IMR-90 (cell line): ENCODE data around the gene TMEM214. TPM values are rescaled to one million over a fixed set of nuclear protein-coding genes. Genes with fewer than 3 reads are reported as not detected.

Experiments used
- ATAC-seq: fragments of 200-7000 bp; cut with Tn5 transposase; 2 replicates; pipeline ENCODE4 v1.9.1; 2020; ENCODE audit warnings: low read depth, mild to moderate bottlenecking, moderate library complexity
- BruUV-seq: library from RNA; stranded (reverse); fragments of 400-500 nt; replicated peaks from 2 replicates; lab custom pipeline; 2021; lab: Mats Ljungman, UMichigan
- CTCF ChIA-PET: fragments of 300-600 bp; formaldehyde crosslinking; extraction: SDS; loops from one replicate; lab custom pipeline; 2021; ENCODE audit warnings: antibody characterized with exemption; lab: Yijun Ruan, JAX
- POLR2A ChIA-PET: fragments of 300-600 bp; sonication (Branson Sonifier 250); formaldehyde crosslinking; loops from one replicate; lab custom pipeline; 2022; ENCODE audit warnings: antibody characterized with exemption; ENCODE audit not compliant: unreplicated experiment; lab: Charles Lee
- DNase-seq: peaks from one replicate; pipeline ENCODE4 v3.0.0; 2013
- H2AFZ ChIP-seq: replicated peaks from 2 replicates; pipeline ENCODE3; 2013; ENCODE audit warnings: low read length, mild to moderate bottlenecking; ENCODE audit not compliant: poor library complexity
- H2AK5ac ChIP-seq: 2 replicates; pipeline ENCODE4 v1.6.1; 2013; ENCODE audit warnings: low read depth, low read length, inconsistent platforms
- H2AK9ac ChIP-seq: replicated peaks from 2 replicates; pipeline ENCODE3; 2013; ENCODE audit warnings: mild to moderate bottlenecking, low read depth, low read length, moderate library complexity; ENCODE audit not compliant: poor library complexity
- H2BK120ac ChIP-seq: 2 replicates; pipeline ENCODE4 v1.6.1; 2013; ENCODE audit warnings: low read depth, low read length, inconsistent platforms
- H2BK15ac ChIP-seq: 3 replicates; pipeline ENCODE4 v1.6.1; 2013; ENCODE audit warnings: low read depth, low read length, inconsistent platforms
- H2BK20ac ChIP-seq: 2 replicates; pipeline ENCODE4 v1.6.1; 2013; ENCODE audit warnings: low read depth, mild to moderate bottlenecking, inconsistent platforms, low read length, moderate library complexity
- H2BK5ac ChIP-seq: 2 replicates; pipeline ENCODE4 v1.6.1; 2013; ENCODE audit warnings: mild to moderate bottlenecking, low read depth, low read length, inconsistent platforms; ENCODE audit not compliant: poor library complexity, severe bottlenecking
- H3K14ac ChIP-seq: replicated peaks from 2 replicates; pipeline ENCODE4 v1.6.1; 2013; ENCODE audit warnings: low read depth, low read length, inconsistent platforms
- H3K18ac ChIP-seq: 2 replicates; pipeline ENCODE4 v1.6.1; 2013; ENCODE audit warnings: low read depth, low read length, control low read depth
- H3K23ac ChIP-seq: 2 replicates; pipeline ENCODE4 v1.6.1; 2013; ENCODE audit warnings: low read depth, low read length, inconsistent platforms
- H3K27ac ChIP-seq: 2 replicates; pipeline ENCODE4 v1.5.1; 2013; ENCODE audit warnings: mild to moderate bottlenecking, control low read depth, low read length; ENCODE audit not compliant: insufficient read depth
- H3K27me3 ChIP-seq: 2 replicates; pipeline ENCODE4 v1.6.1; 2013; ENCODE audit warnings: low read length; ENCODE audit not compliant: control insufficient read depth, insufficient read depth
- H3K36me3 ChIP-seq: 2 replicates; pipeline ENCODE4 v1.6.1; 2013; ENCODE audit warnings: low read length, mixed read lengths; ENCODE audit not compliant: control insufficient read depth, insufficient read depth
- H3K4ac ChIP-seq: 2 replicates; pipeline ENCODE4 v1.6.1; 2013; ENCODE audit warnings: low read depth, low read length, inconsistent platforms
- H3K4me1 ChIP-seq: 2 replicates; pipeline ENCODE4 v1.6.1; 2013; ENCODE audit warnings: low read length, mixed read lengths; ENCODE audit not compliant: control insufficient read depth, insufficient read depth
- H3K4me2 ChIP-seq: 2 replicates; pipeline ENCODE4 v1.6.1; 2013; ENCODE audit warnings: low read depth, mild to moderate bottlenecking, control low read depth, low read length, moderate library complexity
- H3K4me3 ChIP-seq: 2 replicates; pipeline ENCODE4 v1.5.1; 2013; ENCODE audit warnings: low read depth, mild to moderate bottlenecking, control low read depth, low read length, moderate library complexity; ENCODE audit not compliant: insufficient read depth
- H3K56ac ChIP-seq: 2 replicates; pipeline ENCODE4 v1.6.1; 2013; ENCODE audit warnings: low read length, inconsistent platforms; ENCODE audit not compliant: insufficient read depth; ENCODE audit errors: extremely low read depth
- H3K79me1 ChIP-seq, 2 experiments: 2 replicates each; pipeline ENCODE4 v1.6.1; 2013; ENCODE audit warnings: low read length in 2 of 2, inconsistent platforms in 1 of 2, low read depth in 1 of 2
- H3K9ac ChIP-seq: 2 replicates; pipeline ENCODE4 v1.6.1; 2013; ENCODE audit warnings: low read depth, low read length, control low read depth
- H3K9me1 ChIP-seq: 2 replicates; pipeline ENCODE4 v1.6.1; 2013; ENCODE audit warnings: low read length, inconsistent platforms; ENCODE audit not compliant: insufficient read depth
- H3K9me3 ChIP-seq: 2 replicates; pipeline ENCODE4 v1.6.1; 2013; ENCODE audit warnings: low read length; ENCODE audit not compliant: control insufficient read depth, insufficient read depth
- H4K20me1 ChIP-seq: 2 replicates; pipeline ENCODE4 v1.6.1; 2013; ENCODE audit warnings: low read length, inconsistent platforms; ENCODE audit not compliant: insufficient read depth
- H4K5ac ChIP-seq: 2 replicates; pipeline ENCODE4 v1.6.1; 2013; ENCODE audit warnings: mild to moderate bottlenecking, low read depth, low read length, control low read depth
- H4K8ac ChIP-seq, 2 experiments: 2 replicates each; pipeline ENCODE4 v1.6.1; 2013; ENCODE audit warnings: low read depth in 2 of 2, low read length in 2 of 2, control low read depth in 1 of 2, inconsistent platforms in 1 of 2
- H4K91ac ChIP-seq: 2 replicates; pipeline ENCODE4 v1.6.1; 2013; ENCODE audit warnings: low read depth, low read length, inconsistent platforms; ENCODE audit not compliant: insufficient read depth
- BHLHE40 ChIP-seq: fragments of 150-350 bp; IDR thresholded peaks from 2 replicates; pipeline ENCODE4 v1.6.1; 2016; ENCODE audit warnings: mild to moderate bottlenecking, low read depth, low read length
- CEBPB ChIP-seq: IDR thresholded peaks from 2 replicates; pipeline ENCODE4 v1.6.1; 2012; ENCODE audit warnings: low read depth, low read length, improper control_type of control experiment
- CHD1 ChIP-seq: IDR thresholded peaks from 2 replicates; pipeline ENCODE4 v1.6.1; 2012; ENCODE audit warnings: low read depth, low read length, improper control_type of control experiment
- FOS ChIP-seq: fragments of 150-350 bp; IDR thresholded peaks from 2 replicates; pipeline ENCODE4 v1.6.1; 2016; ENCODE audit warnings: low read depth, low read length
- MAFK ChIP-seq: IDR thresholded peaks from 2 replicates; pipeline ENCODE4 v1.6.1; 2012; ENCODE audit warnings: low read depth, low read length, improper control_type of control experiment
- MAZ ChIP-seq: IDR thresholded peaks from 2 replicates; pipeline ENCODE4 v1.6.1; 2012; ENCODE audit warnings: low read depth, mild to moderate bottlenecking, low read length, improper control_type of control experiment, moderate library complexity, borderline replicate concordance
- MXI1 ChIP-seq: IDR thresholded peaks from 2 replicates; pipeline ENCODE4 v1.6.1; 2012; ENCODE audit warnings: low read depth, mild to moderate bottlenecking, low read length, moderate library complexity, borderline replicate concordance
- NFE2L2 ChIP-seq: fragments of 150-350 bp; IDR thresholded peaks from 2 replicates; pipeline ENCODE4 v1.6.1; 2016; ENCODE audit warnings: low read depth, mild to moderate bottlenecking, low read length
- POLR2A ChIP-seq: IDR thresholded peaks from 2 replicates; pipeline ENCODE4 v1.6.1; 2012; ENCODE audit warnings: mild to moderate bottlenecking, low read depth, low read length
- RAD21 ChIP-seq: IDR thresholded peaks from 2 replicates; pipeline ENCODE4 v1.6.1; 2012; ENCODE audit warnings: low read length, improper control_type of control experiment
- RCOR1 ChIP-seq: IDR thresholded peaks from 2 replicates; pipeline ENCODE4 v1.6.1; 2012; ENCODE audit warnings: mild to moderate bottlenecking, low read length, improper control_type of control experiment; ENCODE audit not compliant: insufficient replicate concordance
- SMC3 ChIP-seq: fragments of 150-350 bp; IDR thresholded peaks from 2 replicates; pipeline ENCODE4 v1.6.1; 2016; ENCODE audit warnings: low read depth, mild to moderate bottlenecking, antibody characterized with exemption, low read length, moderate library complexity
- WGBS, 2 experiments: methylation state at CpG; one replicate each; pipeline versions ENCODE4 v1.1.5 to v1.1.7; 2013; ENCODE audit warnings: missing lambda C conversion rate in 2 of 2; ENCODE audit not compliant: insufficient read length in 1 of 2; ENCODE audit errors: extremely low coverage in 2 of 2; 5-methylcytosine and 5-hydroxymethylcytosine counted together
- dilution Hi-C: fragments of 300-500 bp; cut with HindIII; formaldehyde crosslinking; loops from one replicate; pipeline ENCODE4 v1.14.3; 2018; ENCODE audit warnings: low sequenced_read_pairs; ENCODE audit not compliant: unreplicated experiment
- in situ Hi-C: fragments of 300-500 bp; cut with MboI; formaldehyde crosslinking; loops from 3 replicates; pipeline ENCODE4 v1.14.3; 2019; ENCODE audit warnings: low sequenced_read_pairs, inconsistent platforms, mixed read lengths
- intact Hi-C: fragments of 100-400 bp; cut with micrococcal nuclease; formaldehyde crosslinking; loops from 2 replicates; pipeline ENCODE4 v1.10.0; 2022
- polyA plus RNA-seq, 3 experiments: library from polyadenylated mRNA; depleted of rRNA; stranded (reverse); fragments of >200 nt; gene quantifications; 2 replicates each; pipeline ENCODE4 v1.2.3, GENCODE V29; 2012; ENCODE audit warnings: low replicate concordance in 1 of 3
- total RNA-seq: library from RNA; depleted of rRNA; stranded (reverse); fragments of >200 nt; gene quantifications from 2 replicates; pipeline ENCODE4 v1.2.3, GENCODE V29; 2012
- TF ChIP-seq, protein P1 (sequence below): conservative IDR thresholded peaks from 2 replicates; pipeline ENCODE4 v1.5.1; 2012; ENCODE audit warnings: mild to moderate bottlenecking, low read depth, low read length, improper control_type of control experiment
- TF ChIP-seq, protein P2 (sequence below): fragments of 150-350 bp; IDR thresholded peaks from 2 replicates; pipeline ENCODE4 v1.6.1; 2017; ENCODE audit warnings: mild to moderate bottlenecking, antibody characterized with exemption, low read length, low read depth
- TF ChIP-seq, protein P3 (sequence below): fragments of 150-350 bp; IDR thresholded peaks from 2 replicates; pipeline ENCODE4 v1.6.1; 2016; ENCODE audit warnings: low read depth, mild to moderate bottlenecking, low read length, moderate library complexity, borderline replicate concordance

Gene TMEM214
- total and polyA plus RNA-seq, 2 of the 4 experiments (the other 2 are of a cell fraction) = 32.1 to 121 TPM

DNA sequence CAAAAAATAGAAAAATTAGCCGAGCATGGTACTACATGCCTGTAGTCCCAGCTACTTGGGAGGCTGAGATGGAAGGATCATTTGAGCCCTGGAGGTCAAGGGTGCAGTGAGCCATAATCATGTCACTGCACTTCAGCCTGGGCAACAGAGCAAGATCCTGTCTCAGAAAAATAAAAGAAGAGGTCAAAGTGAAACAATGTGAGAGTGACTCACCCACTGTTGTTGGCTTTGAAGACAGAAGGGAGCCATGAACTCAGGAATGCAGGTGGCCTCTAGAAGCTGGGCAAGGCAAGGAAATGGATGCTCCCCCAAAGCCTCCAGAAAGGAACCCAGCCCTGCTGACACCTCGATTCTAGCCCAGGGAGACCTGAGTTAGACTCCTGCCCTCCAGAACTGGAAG, 3.7 kb upstream of the TMEM214 start:
- H3K9me3 ChIP-seq = no peaks in the 10 kb centered on the region
- TF ChIP-seq MAFK (no peak), NFE2L2 (no peak), FOS (no peak), CEBPB (no peak), CHD1 (no peak), RAD21 (no peak), MAZ (no peak), SMC3 (no peak), POLR2A (no peak), BHLHE40 (no peak), RCOR1 (no peak), MXI1 (no peak)
- TF ChIP-seq, protein P1, sequence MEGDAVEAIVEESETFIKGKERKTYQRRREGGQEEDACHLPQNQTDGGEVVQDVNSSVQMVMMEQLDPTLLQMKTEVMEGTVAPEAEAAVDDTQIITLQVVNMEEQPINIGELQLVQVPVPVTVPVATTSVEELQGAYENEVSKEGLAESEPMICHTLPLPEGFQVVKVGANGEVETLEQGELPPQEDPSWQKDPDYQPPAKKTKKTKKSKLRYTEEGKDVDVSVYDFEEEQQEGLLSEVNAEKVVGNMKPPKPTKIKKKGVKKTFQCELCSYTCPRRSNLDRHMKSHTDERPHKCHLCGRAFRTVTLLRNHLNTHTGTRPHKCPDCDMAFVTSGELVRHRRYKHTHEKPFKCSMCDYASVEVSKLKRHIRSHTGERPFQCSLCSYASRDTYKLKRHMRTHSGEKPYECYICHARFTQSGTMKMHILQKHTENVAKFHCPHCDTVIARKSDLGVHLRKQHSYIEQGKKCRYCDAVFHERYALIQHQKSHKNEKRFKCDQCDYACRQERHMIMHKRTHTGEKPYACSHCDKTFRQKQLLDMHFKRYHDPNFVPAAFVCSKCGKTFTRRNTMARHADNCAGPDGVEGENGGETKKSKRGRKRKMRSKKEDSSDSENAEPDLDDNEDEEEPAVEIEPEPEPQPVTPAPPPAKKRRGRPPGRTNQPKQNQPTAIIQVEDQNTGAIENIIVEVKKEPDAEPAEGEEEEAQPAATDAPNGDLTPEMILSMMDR = no peak
- TF ChIP-seq, protein P2, sequence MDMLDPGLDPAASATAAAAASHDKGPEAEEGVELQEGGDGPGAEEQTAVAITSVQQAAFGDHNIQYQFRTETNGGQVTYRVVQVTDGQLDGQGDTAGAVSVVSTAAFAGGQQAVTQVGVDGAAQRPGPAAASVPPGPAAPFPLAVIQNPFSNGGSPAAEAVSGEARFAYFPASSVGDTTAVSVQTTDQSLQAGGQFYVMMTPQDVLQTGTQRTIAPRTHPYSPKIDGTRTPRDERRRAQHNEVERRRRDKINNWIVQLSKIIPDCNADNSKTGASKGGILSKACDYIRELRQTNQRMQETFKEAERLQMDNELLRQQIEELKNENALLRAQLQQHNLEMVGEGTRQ = no peak
- TF ChIP-seq, protein P3, sequence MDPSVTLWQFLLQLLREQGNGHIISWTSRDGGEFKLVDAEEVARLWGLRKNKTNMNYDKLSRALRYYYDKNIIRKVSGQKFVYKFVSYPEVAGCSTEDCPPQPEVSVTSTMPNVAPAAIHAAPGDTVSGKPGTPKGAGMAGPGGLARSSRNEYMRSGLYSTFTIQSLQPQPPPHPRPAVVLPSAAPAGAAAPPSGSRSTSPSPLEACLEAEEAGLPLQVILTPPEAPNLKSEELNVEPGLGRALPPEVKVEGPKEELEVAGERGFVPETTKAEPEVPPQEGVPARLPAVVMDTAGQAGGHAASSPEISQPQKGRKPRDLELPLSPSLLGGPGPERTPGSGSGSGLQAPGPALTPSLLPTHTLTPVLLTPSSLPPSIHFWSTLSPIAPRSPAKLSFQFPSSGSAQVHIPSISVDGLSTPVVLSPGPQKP = no peak
- H2BK120ac ChIP-seq = no peak overlapping the region
- H2AK5ac ChIP-seq = no peak overlapping the region
- no peak overlapping the region for H3K56ac ChIP-seq
- no peak overlapping the region for H3K4ac ChIP-seq
- H3K4me3 ChIP-seq = no peak overlapping the region
- WGBS, 2 experiments = 100% methylated on average over 1 of the region's 2 CpGs; no CpG with 5 or more reads in 1 of the 2 experiments
- in situ Hi-C loops (no loop called here), dilution Hi-C loops (no loop called here), intact Hi-C loops (no loop called here)
- ATAC-seq (no peak), DNase-seq (no peak)
- H2AFZ ChIP-seq = no peak overlapping the region
- H3K79me1 ChIP-seq = peaks cover 35 to 76% of the 10 kb centered on the region in 2 experiments
- H4K20me1 ChIP-seq = peaks cover 23% of the 10 kb centered on the region; the same call in 1 of the 2 replicates
- H3K18ac ChIP-seq = no peak overlapping the region
- H3K9me1 ChIP-seq = peaks cover 6% of the 10 kb centered on the region
- no peak overlapping the region for H3K4me2 ChIP-seq
- H4K8ac ChIP-seq = no peak overlapping the region
- no peak overlapping the region for H3K27ac ChIP-seq
- H3K14ac ChIP-seq = no peak overlapping the region
- H3K4me1 ChIP-seq = peaks cover 5% of the 10 kb centered on the region
- H2AK9ac ChIP-seq = no peak overlapping the region
- H3K23ac ChIP-seq = no peak overlapping the region
- no peak overlapping the region for H2BK5ac ChIP-seq
- no peak overlapping the region for H4K5ac ChIP-seq
- POLR2A ChIA-PET = no interaction called here
- H2BK15ac ChIP-seq = no peak overlapping the region
- no peak overlapping the region for H2BK20ac ChIP-seq
- no TSS peak for BruUV-seq
- H4K91ac ChIP-seq = no peak overlapping the region
- no peak overlapping the region for H3K9ac ChIP-seq
- CTCF ChIA-PET = no interaction called here
- peaks cover 32% of the 10 kb centered on the region for H3K36me3 ChIP-seq
- no peaks in the 10 kb centered on the region for H3K27me3 ChIP-seq
